Raji (cell line): ENCODE data around the gene TFAM.

Experiments
- POLR2A ChIP-seq: IDR thresholded peaks from 2 replicates; pipeline ENCODE4 v1.6.1; 2011; ENCODE audit warnings: low read depth, low read length, control low read depth; ENCODE audit not compliant: insufficient read depth

TFAM gene

GRCh38 chr10:58439632-58440364, 54.6 kb downstream of the TFAM start:
- no peak for TF ChIP-seq POLR2A

- no peak for TF ChIP-seq POLR2A
These were observed 55.3 kb downstream of the TFAM start for GRCh38 chr10:58440484-58440883.

- TF ChIP-seq POLR2A = no peak
These were observed 59.1 kb downstream of the TFAM start for GRCh38 chr10:58444321-58444720.

- TF ChIP-seq POLR2A = no peak
These were observed 59.7 kb downstream of the TFAM start for GRCh38 chr10:58444876-58445275.

GRCh38 chr10:58448121-58448935, 63.1 kb downstream of the TFAM start:
- TF ChIP-seq POLR2A = no peak
